ENCODE results near the gene MYO6.
A peak's percentile ranks its signal among the peaks of the same experiment; 100 is the strongest.
"Not testable (repeated sequence)": the region's sequence is repeated elsewhere in the genome, so short reads cannot be mapped to it uniquely, and the experiment has no call there.

MYO6 gene

GRCh38 chr6:75893776-75894152, 144.7 kb downstream of the MYO6 start:
- no peak for DNase-seq

- DNase-seq: no peak
Observed at GRCh38 chr6:75896526-75896925, 147.5 kb downstream of the MYO6 start.

- not testable (repeated sequence) for DNase-seq
Observed at GRCh38 chr6:75900216-75900615, 151.2 kb downstream of the MYO6 start.

- DNase-seq: not testable (repeated sequence)
Observed at GRCh38 chr6:75905129-75905528, 156.1 kb downstream of the MYO6 start.

- no peak for DNase-seq
Observed at GRCh38 chr6:75906871-75907270, 157.8 kb downstream of the MYO6 start.

- no peak for DNase-seq
Observed at GRCh38 chr6:75907444-75907843, 158.4 kb downstream of the MYO6 start.

GRCh38 chr6:75913040-75913439, 164.0 kb downstream of the MYO6 start:
- DNase-seq: no peak

- DNase-seq: no peak
Observed at GRCh38 chr6:75922226-75922625, 173.2 kb downstream of the MYO6 start.

- no peak for DNase-seq
Observed at GRCh38 chr6:75926293-75927168, 177.5 kb downstream of the MYO6 start.

GRCh38 chr6:75931011-75931680, 182.1 kb downstream of the MYO6 start:
- no peak for DNase-seq

GRCh38 chr6:75932067-75932466, 183.0 kb downstream of the MYO6 start:
- DNase-seq: no peak

GRCh38 chr6:75933387-75933975, 184.4 kb downstream of the MYO6 start:
- DNase-seq: no peak

- peak; percentile 58 for DNase-seq
Observed at GRCh38 chr6:75934643-75935472, 185.8 kb downstream of the MYO6 start.

- no peak for DNase-seq
Observed at GRCh38 chr6:75935473-75935793, 186.4 kb downstream of the MYO6 start.

GRCh38 chr6:75936682-75937081, 187.6 kb downstream of the MYO6 start:
- DNase-seq: no peak

- no peak for DNase-seq
Observed at GRCh38 chr6:75937846-75938245, 188.8 kb downstream of the MYO6 start.

- no peak for DNase-seq
Observed at GRCh38 chr6:75940564-75940963, 191.5 kb downstream of the MYO6 start.

- no peak for DNase-seq
Observed at GRCh38 chr6:75941509-75941908, 192.5 kb downstream of the MYO6 start.

GRCh38 chr6:75943381-75943780, 194.3 kb downstream of the MYO6 start:
- DNase-seq: no peak

GRCh38 chr6:75946146-75946831, 197.2 kb downstream of the MYO6 start:
- no peak for DNase-seq

- no peak for DNase-seq
Observed at GRCh38 chr6:75947935-75948334, 198.9 kb downstream of the MYO6 start.

- DNase-seq: no peak
Observed at GRCh38 chr6:75952128-75952527, 203.1 kb downstream of the MYO6 start.

- DNase-seq: no peak
Observed at GRCh38 chr6:75963569-75963968, 214.5 kb downstream of the MYO6 start.

Measured in NCI-H2227 treated with DMSO at 0.1 percent for 48 hours (cell line).